Mesothelial cell of epicardium (in vitro differentiated cells): ENCODE data around the gene ABR. TPM values are rescaled to one million over a fixed set of nuclear protein-coding genes. Genes with fewer than 3 reads are reported as not detected.

ENCODE experiments used
- DNase-seq, 2 experiments: peaks; one replicate each; pipeline ENCODE4 v3.0.0; 2021; ENCODE audit warnings: low spot score in 2 of 2; ENCODE audit not compliant: unreplicated experiment in 2 of 2
- H3K27ac Mint-ChIP-seq: 2 replicates; pipeline ENCODE4 v1.8.0; 2021; ENCODE audit warnings: mixed read lengths
- H3K27me3 Mint-ChIP-seq: 2 replicates; pipeline ENCODE4 v1.8.0; 2021; ENCODE audit warnings: low read depth, mixed read lengths
- H3K36me3 Mint-ChIP-seq: 2 replicates; pipeline ENCODE4 v1.8.0; 2021; ENCODE audit warnings: mixed read lengths
- H3K4me1 Mint-ChIP-seq: 2 replicates; pipeline ENCODE4 v1.8.0; 2021; ENCODE audit warnings: mixed read lengths
- H3K4me3 Mint-ChIP-seq: 2 replicates; pipeline ENCODE4 v1.8.0; 2021; ENCODE audit warnings: mild to moderate bottlenecking, moderate library complexity, mixed read lengths
- H3K9me3 Mint-ChIP-seq: 2 replicates; pipeline ENCODE4 v1.8.0; 2021; ENCODE audit warnings: mixed read lengths
- total RNA-seq: library from RNA; stranded (reverse); gene quantifications from 3 replicates; pipeline ENCODE4 v1.2.1, GENCODE V29; 2021
- TF ChIP-seq, protein P1 (sequence below): fragments of 200-600 bp; sonication (generic); IDR thresholded peaks from one replicate; pipeline ENCODE4 v1.5.0; 2021; ENCODE audit warnings: antibody characterized with exemption; ENCODE audit not compliant: unreplicated experiment

ABR gene
- total RNA-seq, 1 donor from 2014 or later, result 70.1 TPM

DNA sequence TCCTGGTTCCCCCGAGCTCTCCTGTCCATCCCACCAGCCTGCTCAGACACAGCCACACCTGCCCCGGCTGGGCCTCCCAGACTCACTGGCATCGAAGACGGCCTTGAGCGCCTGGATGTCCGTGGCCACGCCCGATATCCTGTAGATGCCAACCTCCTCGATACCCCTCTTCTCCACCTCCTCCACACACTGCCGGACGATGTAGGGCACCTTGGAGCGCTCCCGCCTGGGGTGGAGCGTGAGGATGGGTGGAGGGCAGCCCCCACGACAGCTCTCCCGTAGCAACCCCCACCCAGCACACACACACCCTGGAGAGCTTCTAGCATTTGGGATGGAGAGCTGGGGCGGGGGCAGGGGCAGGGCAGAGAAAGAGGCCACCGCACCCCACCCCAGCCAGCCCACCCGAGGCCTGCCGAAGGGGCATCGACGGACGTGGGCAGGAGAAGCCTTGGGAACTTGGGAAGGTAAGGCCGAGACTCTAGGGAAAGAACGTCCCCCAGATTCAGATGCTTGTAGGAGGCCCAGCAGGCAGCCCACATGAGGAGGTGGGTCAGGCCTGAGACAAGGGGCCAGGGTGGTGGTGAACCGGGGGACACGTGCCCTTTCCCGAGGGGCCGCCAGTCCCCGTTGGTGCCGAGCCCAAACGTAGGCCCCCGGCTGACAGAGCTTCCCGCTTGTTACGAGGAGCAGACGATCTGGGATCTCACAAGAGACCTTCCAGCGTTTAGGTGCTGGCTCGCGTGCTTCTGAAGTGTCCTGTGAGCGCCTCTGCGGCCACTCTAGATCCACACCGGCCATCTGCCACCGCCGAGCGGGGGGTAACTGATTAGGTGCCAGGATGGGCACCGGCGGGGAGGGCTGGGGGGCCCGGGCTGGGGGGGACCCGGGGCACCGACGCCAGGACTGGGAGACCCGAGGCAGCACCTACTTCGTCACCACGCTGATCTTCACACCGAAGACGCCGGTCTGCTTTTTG is 167.7 kb downstream of the ABR start:
- no peaks in the 10 kb centered on the region for H3K27me3 Mint-ChIP-seq
- no peak overlapping the region for H3K4me3 Mint-ChIP-seq
- H3K4me1 Mint-ChIP-seq, result no peaks in the 10 kb centered on the region
- H3K9me3 Mint-ChIP-seq, result no peaks in the 10 kb centered on the region
- no peak overlapping the region for H3K27ac Mint-ChIP-seq
- no peak for DNase-seq
- TF ChIP-seq, protein P1, sequence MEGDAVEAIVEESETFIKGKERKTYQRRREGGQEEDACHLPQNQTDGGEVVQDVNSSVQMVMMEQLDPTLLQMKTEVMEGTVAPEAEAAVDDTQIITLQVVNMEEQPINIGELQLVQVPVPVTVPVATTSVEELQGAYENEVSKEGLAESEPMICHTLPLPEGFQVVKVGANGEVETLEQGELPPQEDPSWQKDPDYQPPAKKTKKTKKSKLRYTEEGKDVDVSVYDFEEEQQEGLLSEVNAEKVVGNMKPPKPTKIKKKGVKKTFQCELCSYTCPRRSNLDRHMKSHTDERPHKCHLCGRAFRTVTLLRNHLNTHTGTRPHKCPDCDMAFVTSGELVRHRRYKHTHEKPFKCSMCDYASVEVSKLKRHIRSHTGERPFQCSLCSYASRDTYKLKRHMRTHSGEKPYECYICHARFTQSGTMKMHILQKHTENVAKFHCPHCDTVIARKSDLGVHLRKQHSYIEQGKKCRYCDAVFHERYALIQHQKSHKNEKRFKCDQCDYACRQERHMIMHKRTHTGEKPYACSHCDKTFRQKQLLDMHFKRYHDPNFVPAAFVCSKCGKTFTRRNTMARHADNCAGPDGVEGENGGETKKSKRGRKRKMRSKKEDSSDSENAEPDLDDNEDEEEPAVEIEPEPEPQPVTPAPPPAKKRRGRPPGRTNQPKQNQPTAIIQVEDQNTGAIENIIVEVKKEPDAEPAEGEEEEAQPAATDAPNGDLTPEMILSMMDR, result no peak
- no peaks in the 10 kb centered on the region for H3K36me3 Mint-ChIP-seq

DNA sequence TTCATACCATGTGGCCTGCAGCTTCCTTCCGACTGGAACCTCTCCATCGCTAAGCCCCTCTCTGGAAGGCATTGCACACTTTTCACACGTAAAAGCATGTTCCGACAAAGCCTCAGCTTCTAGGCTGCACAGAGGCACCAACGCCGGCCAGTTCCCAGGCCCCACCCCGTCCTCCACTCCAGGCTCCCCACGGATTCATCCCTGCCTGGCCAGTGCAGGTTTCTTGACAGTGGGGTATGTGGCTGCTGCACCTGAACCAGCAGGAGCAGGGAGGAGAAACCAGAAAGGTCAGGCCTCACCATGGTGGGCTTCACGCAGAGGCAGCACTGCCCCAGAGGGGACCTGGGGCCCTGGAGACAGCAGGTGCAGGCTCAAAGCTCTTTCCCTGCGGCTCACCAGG is 168.6 kb downstream of the ABR start:
- TF ChIP-seq, protein P1, result no peak
- no peaks in the 10 kb centered on the region for H3K27me3 Mint-ChIP-seq
- H3K9me3 Mint-ChIP-seq, result no peaks in the 10 kb centered on the region
- H3K36me3 Mint-ChIP-seq, result no peaks in the 10 kb centered on the region
- H3K27ac Mint-ChIP-seq, result no peak overlapping the region
- H3K4me1 Mint-ChIP-seq, result no peaks in the 10 kb centered on the region
- DNase-seq, result no peak
- no peak overlapping the region for H3K4me3 Mint-ChIP-seq

DNA sequence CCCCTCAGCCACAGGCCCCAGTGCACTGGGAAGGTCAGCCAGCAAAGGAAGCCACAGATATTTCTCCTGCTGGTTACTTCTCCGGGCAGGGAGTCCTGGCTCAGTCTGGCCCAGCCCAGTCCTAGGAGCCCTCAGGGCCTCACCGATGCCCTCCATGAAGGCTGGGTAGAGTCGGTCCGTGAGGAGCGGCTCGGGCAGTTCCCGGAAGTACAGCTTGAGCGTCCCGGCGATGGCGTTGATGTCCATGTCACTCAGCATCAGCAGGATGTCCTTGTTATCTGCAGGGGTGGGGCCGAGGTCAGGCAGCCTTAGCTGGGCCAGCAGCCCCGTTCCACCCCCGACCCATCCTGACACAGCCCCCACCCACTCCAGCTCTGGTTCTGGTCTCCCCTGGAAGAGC is 169.2 kb downstream of the ABR start:
- Mint-ChIP-seq H3K4me1 (no peaks in the 10 kb centered on the region), H3K9me3 (no peaks in the 10 kb centered on the region), H3K27ac (no peak overlapping the region), H3K4me3 (no peak overlapping the region), H3K36me3 (peaks cover 3% of the 10 kb centered on the region), H3K27me3 (no peaks in the 10 kb centered on the region)
- no peak for DNase-seq
- TF ChIP-seq, protein P1, result no peak

DNA sequence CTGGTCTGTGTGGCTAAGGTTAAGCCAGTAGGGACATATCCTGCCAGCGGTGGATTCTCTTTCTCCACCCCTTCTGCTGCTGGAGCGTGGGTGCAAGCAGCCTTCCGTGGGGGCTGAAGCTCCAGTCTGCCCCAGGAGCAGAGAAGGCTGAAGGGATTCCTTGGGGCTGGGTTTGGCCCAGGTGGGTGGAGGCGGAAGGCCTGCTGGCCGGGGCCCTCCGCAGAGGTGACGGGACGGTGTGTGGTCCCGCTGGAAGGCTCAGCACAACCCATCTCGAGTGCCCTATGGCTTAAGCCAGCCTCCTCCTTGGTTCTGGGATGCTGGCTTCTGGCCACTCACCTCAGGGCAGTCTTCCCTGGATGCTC is 169.7 kb downstream of the ABR start:
- DNase-seq, result no peak
- Mint-ChIP-seq H3K27me3 (no peaks in the 10 kb centered on the region), H3K27ac (no peak overlapping the region), H3K36me3 (peaks cover 8% of the 10 kb centered on the region), H3K4me1 (peaks cover 2% of the 10 kb centered on the region), H3K4me3 (no peak overlapping the region), H3K9me3 (no peaks in the 10 kb centered on the region)
- TF ChIP-seq, protein P1, result no peak

DNA sequence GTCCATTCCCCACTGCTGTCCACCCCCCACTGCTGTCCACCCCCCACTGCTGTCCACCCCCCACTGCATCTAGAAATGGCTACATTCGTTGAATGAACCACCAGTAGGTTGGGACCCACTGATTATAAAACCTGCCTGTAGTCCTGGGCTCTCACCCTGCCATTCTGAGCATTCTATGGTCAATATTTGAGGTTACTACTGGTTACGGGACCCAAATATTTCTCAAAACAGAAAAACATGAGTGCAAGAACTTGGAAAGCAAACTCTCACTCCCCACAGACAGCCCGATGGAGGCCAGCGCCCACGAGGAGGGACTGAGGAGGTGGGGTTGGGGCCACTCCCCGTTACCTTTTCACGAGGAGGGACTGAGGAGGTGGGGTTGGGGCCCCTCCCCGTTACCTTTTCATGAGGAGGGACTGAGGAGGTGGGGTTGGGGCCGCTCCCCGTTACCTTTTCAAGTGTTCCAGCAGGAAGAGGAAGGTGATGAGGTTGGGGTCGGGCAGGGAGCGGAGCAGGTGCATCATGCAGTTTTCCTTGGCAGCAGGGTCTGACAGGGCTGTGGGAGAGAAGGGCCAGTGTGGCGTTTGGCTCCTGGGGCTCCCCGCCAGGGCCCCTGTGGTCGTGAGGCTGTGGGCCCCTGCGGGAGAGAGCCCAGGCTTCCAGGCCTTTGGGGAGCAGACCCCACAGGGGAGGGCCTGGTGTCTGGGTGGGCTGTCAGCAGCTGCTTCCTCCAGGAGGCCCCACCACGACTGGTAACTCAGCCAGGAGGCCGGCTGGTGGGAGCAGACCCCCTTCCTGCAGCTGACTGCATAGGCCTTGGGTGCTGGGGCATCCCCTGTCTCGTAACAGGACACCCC is 170.3 kb downstream of the ABR start:
- no peak overlapping the region for H3K27ac Mint-ChIP-seq
- H3K9me3 Mint-ChIP-seq, result no peaks in the 10 kb centered on the region
- no peaks in the 10 kb centered on the region for H3K27me3 Mint-ChIP-seq
- peaks cover 8% of the 10 kb centered on the region for H3K36me3 Mint-ChIP-seq
- H3K4me1 Mint-ChIP-seq, result peaks cover 2% of the 10 kb centered on the region
- DNase-seq, result no peak
- no peak overlapping the region for H3K4me3 Mint-ChIP-seq
- TF ChIP-seq, protein P1, result no peak
